GM19397 (cell line): ENCODE measurements around the gene GMPPB.
"Not testable (repeated sequence)": the region's sequence is repeated elsewhere in the genome, so short reads cannot be mapped to it uniquely, and the experiment has no call there.

Source experiments
- ATAC-seq: cut with Tn5 transposase; IDR thresholded peaks from one replicate; pipeline ENCODE4 v1.9.1; 2021; ENCODE audit warnings: mild to moderate bottlenecking, moderate library complexity; ENCODE audit not compliant: unreplicated experiment

The GMPPB gene

DNA sequence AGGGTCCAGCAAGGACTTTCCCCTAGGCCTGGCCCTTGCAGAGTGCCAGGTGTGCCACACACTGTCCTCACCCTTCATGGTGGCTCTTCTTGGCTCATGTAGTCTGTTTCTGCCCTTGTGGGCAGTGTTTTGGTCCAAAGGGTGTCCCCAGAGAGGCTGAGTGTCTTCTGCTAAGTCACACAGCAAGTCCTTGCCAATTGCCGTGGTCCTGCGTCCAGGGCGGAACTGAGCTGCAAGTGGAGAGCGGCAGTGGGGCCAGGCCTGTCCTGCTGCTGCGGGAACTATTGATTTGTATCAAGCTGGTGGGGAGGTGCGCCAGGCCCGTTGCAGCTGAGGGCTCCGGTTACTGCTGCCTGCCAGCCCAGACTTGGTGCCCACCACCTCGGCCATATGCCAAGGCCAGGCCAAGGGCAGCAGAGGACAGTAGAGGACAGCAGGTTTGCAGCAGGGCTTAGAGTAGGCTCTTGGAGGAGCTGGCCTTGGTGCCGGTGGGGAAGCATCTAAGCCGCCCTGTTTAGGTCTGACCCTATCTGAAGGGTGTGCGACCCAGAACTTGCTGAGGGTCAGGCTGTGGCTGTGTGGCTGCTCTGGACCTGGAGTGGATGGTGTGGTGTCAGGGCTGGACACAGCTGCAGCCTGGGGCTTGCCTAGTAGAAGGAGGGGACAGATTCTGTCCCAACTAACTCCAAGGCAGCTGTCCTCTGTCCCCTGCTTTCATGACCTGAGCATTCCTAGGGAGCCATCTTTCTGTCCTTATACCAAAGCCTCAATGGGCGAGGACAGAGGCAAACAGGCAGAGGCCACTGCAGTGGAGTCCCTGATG, 8.8 kb downstream of the GMPPB start:
- no peak for ATAC-seq

DNA sequence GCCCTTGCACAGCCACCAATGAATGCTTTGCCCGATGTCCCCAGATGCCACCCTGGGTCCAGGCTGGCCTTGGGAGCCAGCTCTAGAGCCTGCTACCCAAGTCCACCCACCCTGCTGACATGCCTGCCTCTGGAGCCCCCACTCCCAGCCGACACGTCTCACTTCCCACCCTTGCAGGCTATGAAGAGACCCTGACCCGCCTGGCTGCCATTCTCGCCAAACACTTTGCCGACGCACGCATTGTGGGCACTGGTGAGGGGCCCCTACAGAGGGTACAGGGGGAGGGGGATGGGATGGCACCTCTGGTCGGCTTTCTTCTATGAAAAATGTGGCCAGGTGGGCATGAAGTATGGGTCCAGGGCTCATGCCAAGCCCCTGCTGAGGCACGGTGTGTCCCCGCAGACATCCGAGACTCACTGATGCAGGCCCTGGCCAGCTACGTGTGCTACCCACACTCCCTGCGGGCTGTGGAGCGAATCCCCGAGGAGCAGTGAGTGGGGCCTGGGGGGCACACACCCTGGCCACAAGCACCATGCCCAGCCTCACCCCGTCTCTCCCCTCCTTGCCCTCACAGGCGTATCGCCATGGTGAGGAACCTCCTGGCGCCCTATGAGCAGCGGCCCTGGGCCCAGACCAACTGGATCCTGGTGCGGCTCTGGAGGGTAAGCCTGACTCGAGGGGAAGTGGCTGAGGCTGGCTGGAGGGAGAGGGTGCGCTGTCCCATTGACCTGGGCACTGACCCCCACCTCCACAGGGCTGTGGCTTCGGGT, 10.2 kb downstream of the GMPPB start:
- ATAC-seq = no peak

DNA sequence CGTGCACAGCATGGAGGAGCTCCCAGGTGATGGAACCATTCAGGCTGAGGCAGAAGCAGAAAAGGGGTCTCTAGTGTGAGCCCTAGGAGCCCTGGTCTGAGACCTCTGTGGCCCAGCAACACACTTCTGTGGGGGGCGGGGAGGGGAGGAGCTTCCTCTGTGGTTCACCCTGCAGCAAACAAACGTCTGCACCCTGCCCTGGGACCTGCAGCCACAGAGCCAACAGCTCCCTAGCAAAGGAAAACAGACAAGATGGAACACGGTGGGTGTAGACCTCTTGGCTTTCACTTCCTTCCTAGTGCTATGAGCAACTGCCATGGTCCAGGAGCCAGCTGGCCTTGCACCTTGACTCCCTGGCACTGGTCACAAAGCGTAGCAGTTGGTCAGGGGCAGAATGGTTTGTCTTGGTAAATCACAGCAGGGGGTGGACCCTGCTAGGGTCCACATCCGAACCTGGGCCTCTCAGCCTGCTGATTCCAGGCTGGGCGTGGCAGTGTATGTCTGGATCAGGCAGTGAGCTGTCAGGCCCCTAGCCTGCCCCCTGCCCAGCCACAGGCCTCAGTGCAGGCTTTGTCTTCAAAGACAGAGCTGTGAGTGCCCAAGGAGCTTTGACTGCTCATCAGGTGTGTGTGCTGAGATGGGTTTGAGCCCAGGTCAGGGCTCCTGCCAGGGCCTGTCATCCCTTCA, 11.0 kb downstream of the GMPPB start:
- ATAC-seq = no peak

DNA sequence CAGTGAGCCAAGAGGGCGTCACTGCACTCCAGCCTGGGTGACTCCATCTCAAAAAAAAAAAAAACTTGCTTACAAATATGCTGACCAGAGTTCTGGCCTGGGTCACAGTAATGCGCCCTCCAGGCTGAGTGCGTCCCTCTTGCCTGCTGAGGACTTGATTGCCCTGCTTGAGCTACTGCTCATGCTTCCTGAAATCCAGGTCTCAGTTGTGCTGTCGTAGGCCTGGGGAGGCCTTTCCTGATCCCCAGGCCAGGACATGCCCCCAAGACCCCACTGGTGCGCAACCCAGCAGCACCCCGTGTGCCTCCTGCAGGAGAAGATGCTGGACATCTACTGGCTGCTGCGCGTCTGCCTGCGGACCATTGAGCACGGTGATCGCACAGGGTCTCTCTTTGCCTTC, 11.6 kb downstream of the GMPPB start:
- ATAC-seq = no peak

DNA sequence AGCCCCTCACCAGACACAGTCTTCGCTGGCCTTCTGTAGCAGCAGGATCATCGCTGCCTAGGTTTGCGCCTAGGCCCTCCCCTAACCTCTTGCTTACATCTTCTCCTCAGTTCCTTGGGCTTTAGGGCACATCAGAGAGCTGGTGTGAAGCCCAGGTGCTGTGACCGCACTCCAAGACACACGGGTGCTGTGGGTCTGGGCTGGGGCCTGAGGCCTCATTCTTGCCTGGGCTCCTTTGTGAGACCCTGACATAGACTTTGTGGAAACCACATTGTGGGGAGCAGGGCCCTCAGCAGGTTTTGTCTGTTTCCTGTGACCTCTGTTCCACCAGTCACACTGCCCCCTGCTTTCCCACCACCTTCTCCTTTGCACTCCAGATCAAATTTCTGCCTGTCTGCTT, 12.3 kb downstream of the GMPPB start:
- ATAC-seq = no peak

DNA sequence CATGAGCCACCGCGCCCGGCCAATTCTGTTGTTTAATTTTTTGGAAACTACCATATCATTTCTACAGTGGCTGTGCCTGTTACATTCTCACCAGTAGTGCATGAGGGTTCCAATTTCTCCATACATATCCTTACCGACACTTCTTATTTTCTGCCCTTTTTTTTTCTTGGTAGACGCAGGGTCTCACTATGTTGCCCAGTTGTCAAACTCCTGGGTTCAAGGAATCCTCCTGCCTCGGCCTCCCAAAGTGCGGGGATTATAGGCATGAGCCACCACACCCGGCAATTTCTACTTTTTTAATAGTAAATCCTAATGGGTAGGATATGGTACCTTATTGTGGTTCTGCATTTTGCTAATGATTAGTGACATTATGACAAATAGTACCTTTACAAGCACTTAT, 13.9 kb downstream of the GMPPB start:
- ATAC-seq = no peak

DNA sequence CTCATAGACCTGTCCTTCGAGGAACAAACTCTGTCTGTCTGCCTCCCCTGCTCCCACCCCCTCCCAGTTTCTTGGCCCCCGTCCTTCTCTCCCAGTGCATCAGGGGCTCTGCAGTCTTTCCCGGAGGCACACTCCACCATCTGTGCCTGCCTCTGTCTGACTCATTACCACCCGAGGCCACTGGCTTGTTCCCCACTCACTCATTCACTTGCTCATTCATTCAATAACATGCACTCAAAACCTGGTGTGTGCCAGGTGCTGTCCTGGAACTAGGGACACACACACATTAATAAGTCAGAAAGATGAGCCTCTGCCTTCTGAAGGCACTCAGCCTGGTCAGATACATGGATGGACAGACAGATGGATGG, 16.7 kb downstream of the GMPPB start:
- ATAC-seq = no peak

DNA sequence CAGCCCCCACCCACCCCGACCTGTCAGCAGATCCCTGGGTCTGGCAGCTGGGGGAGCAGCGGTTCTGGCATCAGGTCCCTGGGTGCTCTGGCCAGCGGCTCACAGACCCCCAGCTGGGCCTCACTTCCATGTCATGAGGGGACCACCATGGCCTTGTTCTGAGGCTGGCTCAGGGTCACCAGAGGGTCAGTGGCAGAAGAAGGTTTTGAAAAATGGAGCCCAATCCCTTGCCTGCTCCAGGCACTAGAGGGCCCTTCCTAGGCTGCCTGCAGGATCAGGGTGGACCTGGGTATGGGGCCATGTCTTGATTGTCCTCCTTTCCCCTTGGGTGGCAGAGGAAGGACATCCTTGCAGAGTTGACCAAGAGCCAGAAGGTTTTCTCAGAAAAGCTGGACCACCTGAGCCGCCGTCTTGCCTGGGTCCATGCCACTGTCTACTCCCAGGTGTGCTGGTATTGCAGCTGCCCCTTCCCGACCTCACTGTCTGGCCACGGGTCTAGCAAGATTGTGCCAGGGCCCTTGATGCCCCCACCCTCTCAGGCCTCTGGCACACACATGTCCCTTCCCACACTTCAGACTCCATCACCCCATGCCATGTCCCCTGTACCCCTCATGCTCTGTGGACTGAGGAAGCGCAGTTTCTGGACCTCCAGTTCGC, 17.2 kb downstream of the GMPPB start:
- ATAC-seq = no peak

DNA sequence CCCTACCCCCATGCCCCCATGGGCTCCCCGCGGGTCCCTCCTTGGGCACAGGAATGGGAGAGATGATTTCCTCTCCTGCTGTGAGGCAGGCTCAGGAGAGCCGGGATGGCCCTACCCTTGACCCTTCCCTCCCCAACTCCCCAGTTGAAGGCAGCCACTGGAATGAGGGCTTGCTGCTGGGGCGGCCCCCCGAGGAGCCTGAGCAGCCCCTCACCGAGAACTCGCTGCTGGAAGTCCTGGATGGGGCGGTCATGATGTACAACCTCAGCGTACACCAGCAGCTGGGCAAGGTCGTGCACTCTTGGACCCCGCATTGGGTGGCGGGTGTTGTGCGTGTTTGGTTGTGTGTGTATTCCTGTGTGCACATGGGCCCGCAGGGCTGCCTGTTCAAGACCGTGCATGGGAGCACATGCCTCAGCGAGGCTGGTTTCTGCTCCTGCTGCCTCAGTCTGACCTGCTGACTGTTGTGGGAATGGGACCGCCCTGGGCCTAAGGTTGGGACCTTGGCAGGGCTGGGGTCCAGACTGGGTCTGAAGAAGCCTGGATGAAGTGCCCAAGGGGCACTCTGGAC, 18.3 kb downstream of the GMPPB start:
- no peak for ATAC-seq

DNA sequence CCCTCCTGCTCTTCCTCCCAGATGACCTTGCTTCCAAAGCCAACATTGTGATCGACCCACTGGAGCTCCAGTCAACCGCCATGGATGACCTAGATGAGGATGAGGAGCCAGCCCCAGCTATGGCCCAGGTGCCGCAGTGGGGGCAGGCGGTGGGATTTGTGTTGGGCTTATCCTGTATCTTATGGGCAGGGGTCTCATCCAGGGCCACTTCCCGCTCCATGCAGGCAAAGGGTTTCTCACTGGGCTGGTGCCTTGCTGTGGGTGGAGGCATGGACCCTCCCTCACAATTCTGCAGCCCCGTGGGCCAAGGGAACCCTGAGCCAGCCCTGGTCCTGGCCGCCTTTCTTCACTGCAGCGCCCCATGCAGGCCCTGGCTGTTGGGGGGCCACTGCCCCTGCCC, 19.1 kb downstream of the GMPPB start:
- ATAC-seq = no peak

DNA sequence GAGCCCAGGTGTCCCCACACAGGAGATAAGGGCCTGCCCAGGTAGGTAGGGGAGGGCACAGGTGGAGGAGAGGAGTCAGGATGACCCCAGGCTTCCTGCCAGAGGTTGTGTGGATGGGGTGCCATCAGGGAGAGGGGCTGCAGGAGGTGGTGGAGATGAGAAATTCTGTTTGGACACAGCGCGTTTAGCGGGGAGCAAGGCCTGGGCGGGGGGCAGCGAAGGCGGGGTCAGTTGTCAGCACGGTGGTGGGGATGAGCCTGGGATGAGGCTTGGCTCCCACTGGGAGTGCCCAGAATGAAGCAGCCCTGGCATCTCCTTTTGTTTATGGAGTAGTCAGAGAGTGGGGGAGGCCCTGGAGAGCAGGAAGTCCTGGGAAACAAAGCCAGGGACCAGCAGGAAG, 19.8 kb downstream of the GMPPB start:
- no peak for ATAC-seq

DNA sequence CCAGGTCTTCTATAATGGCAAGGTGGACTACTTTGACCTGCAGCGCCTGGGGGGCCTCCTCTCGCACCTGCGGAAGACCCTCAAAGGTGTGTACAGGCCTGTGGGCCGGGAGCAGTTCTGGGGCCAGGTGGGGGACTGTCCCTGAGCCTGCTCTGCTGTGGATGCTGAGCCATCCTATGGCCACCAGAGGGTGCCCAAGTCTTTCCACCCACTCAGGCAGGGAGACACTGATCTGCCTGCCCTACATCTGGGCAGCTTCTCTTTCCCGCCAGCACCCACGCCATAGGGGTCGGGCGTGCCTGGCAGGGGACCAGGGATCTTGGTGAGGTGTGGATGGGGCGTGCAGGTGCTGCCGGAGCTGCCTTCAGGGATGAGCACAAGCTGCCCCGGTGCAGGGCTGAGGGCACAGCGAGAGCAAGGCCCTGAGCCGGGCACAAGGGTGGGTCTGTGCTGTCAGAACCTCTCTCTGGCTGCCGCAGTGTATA, 20.3 kb downstream of the GMPPB start:
- no peak for ATAC-seq

DNA sequence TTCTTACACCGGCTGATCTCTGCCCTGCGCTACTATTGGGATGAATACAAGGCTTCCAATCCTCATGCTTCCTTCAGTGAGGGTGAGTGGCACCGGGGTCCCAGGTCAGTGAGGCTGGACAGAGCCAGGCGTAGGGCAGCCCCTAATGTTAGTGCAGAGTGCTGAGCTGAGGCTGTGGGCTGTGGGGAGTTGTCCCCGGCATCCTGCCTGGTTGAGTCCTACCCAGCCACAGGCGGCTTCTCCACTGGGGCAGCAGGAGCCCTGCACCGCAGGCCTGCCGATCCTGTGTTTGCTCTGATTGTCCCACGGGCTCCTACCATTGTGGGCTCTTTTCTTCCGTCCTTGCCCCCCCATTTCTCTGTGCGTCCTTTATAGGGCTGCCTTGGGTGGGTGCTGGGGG, 21.1 kb downstream of the GMPPB start:
- ATAC-seq = no peak

DNA sequence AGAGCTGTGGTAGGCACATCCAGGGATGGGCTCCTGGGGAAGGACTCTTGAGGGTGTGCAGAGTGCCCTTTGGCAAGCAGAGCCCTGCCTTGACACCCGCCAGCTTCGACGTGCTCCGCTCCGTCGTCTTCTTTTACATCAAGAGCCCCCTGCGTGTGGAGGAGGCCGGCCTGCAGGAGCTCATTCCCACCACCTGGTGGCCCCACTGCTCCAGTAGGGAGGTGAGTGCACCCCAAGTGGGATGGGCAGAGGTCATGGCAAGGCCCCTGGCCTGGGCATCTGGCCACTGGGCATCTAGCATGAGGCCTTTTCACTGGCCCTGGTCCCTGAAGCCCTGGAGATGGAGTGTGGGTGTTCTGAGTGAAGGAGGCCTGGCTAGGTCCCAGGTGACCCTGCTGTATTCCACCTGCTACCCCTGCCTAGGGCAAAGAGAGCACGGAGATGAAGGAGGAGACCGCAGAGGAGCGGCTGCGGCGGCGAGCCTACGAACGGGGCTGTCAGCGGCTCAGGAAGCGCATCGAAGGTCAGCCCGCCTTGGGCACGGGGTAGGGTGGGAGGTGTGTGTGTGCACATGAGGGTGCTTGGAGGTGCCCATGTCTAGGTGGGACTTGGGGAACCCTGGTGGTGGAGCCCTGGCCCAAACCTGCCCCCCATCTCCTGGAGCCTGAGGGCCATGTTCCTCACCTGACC, 22.2 kb downstream of the GMPPB start:
- no peak for ATAC-seq

DNA sequence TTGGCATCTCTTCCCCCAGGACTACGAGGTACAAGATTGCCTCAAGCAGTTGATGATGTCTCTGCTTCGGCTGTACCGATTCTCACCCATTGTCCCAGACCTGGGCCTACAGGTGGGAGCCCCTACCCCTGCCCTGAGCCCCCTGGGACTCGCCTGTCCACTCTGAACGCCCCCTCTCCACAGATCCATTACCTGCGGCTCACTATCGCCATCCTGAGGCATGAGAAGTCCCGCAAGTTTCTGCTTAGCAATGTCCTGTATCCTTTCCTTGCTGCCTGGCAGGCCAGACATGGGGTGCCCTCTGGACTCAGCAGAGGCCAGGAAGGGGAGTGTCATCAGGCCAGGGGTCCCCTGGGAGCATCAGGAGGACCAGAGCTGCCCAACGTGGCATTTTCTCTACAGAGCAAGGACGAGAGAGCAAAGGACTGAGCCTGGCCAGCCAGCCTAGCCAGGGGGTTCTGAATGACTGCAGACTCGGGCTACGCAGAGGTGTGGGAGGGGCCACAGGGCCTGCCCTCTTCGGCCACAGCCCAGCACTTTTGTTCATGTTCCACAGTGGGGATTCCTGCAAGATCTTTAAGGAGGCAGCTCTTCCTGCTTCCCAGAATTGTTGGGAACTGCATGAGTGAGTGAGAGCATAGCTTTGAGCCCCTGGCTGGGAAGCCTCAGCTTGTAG, 23.2 kb downstream of the GMPPB start:
- ATAC-seq = no peak

DNA sequence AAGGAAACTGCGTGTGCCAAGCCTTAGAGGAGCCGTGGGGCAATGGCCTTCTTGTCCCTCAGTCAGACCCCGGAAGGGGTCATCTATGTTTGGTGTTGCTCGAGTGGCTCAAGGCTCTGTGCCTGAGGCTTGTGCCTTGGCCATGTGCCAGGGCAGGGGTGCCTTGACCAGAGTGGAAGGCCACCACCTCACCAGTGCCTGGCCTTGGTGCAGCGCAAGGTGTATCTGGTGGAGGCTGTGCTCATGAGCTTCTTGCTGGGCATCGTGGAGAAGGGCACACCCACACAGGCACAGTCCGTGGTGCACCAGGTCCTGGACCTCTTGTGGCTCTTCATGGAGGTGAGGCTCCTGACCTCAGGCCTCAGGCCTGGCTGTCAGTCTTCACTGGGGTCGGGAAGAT, 23.7 kb downstream of the GMPPB start:
- ATAC-seq = no peak

DNA sequence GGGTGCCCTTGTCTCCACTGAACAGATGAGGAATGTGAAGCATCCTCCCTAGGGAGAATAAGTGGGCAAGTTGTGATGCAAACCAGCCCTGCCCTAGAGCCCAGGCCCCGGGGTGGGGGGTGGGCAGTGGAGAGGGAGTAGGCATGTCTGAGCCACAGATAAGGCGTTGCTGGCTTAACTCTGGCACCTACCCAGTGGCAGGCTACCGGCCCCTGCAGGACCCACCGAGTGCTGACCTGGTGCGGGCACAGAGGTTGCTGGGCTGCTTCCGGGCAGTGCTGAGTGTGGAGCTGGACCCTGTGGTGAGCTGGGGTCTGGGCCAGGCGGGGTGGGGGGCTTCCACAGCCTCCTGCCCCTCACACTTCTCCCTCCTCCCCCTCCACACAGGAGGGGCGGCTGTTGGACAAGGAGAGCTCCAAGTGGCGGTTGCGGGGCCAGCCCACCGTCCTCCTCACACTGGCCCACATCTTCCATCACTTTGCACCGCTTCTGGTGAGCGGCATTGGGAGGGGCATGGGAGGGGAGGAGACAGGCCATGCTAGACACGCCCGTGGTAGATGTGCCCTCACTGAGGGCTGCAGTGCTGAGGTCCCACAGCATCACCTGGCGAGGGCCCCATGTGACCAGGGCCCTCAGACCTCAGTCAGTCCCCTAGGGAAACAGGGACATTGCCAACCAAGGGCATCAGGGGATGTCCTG, 24.3 kb downstream of the GMPPB start:
- ATAC-seq = no peak

DNA sequence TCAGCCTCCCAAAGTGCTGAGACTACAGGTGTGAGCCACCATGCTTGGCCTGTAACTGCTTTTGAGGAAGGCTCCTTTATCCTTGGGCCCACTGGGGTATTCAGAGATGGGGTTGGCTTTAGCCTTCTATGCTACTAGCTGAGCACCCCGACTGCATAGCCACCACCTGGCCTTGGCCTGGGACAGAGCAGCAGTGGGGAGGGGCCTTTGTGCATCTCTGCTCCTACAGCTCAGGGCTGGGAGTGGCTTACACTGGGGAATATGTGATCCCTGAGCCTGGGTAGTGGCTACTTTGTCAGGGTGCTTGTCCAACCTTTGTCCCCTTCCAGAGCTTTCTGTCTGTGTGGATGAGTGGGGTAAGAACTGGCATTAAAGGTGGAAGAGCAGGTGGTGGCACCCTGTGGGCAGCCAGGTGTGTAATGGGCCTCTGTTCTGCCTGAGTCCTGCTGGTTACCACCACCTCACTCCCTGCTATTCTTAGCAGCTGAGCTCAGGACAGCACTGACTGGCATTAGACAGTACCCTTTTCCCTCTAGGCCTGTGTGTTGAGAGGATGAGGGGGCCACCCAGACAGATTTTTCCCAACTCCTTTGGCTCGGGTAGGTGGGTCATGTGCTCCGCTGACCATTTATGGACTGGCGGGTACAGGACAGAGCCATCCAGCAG, 28.3 kb downstream of the GMPPB start:
- ATAC-seq = not testable (repeated sequence)
